NCI-H1105 treated with DMSO at 0.1 percent for 48 hours (cell line): Measurements from ENCODE around the gene ANO1.
"Not testable (repeated sequence)": the region's sequence is repeated elsewhere in the genome, so short reads cannot be mapped to it uniquely, and the experiment has no call there.

Source experiments
- DNase-seq: peaks from one replicate; lab custom pipeline; 2025; lab: John Stamatoyannopoulos, UW

ANO1 gene

DNA sequence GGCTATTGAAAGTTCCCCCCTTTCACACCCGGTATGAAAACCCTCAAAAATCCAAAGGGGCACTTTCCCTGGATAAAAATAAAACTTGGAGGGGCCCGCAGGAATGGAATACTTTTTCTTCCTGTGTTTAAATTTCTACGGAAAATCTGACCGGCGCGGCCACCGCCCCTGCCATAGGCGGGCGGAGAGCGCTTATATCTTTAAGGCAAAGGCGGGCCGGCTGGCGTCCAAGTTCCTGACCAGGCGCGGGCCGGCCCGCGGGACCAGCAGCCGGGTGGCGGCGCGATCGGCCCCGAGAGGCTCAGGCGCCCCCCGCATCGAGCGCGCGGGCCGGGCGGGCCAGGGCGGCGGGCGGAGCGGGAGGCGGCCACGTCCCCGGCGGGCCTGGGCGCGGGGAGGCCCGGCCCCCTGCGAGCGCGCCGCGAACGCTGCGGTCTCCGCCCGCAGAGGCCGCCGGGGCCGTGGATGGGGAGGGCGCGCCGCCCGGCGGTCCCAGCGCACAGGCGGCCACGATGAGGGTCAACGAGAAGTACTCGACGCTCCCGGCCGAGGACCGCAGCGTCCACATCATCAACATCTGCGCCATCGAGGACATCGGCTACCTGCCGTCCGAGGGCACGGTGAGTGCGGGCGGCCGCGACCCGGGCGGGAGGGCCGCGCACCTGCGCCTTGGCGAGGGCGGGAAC, at the start of gene ANO1:
Gene ANO1, plus strand, starts transcription at position 223 of the 686 bp plus-strand sequence. Its CDS starts 290 bp downstream, at position 513.
- DNase-seq, result no peak

DNA sequence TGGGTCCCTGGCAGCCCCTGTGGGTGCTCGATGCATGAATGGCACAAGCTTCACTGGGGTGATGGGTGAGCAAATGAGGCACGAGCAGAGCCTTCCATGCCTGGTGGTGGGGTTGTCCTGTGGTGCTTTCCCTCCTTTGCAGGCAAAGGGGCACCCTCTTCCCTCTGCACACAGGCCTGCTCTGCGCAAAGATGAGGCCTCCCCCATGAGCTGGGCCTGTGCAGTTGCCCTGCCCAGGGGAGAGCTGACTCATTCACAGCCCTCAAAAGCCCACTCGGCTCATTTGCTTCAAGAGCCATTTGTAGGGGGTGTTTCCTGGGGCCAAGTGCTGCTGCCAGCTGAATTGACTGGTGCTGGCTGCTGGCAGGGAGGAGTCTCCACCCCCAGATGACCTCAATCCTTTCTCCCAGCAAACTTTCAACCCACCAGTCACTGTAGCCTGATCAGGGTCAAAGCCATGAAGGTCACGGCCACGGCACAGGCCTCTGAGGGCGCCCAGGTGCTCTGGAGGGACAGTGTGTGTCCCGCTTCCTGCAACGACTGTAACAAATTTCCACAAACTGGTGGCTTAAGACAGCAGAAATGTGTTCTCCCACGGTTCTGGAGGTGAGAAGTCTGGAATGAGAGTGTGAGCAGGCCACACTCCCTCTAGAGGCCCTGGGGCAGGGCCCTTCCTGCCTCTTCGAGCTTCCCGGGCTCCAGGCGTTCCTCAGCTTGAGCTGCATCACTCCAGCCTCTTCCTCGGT, 48.8 kb upstream of the ANO1 start:
- DNase-seq, result no peak

DNA sequence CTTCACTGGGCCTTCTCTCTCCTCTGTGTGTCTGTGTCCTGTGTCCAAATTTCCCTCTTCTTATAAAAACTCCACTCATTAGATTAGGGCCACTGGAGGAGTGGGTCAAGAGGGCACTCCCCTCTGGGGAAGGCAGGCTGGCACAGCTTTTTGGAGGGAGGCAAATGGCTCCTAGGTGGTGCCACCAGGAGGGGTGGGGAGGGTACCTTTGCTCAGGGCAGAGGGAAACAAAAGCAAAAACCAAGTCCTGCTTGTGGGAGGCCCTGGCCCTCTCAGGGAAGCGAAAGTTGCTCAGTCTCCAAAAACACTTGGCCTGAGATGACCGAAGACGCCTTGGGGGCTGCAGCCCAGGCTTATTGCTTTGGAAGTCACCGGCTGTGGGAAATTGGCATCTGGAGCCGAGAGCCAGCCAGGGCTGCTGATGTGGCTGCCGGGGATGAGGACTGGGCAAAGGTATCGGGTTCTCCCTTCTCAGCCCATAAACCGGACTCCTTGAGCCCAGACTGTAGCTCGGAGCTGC, 48.2 kb upstream of the ANO1 start:
- DNase-seq, result no peak

DNA sequence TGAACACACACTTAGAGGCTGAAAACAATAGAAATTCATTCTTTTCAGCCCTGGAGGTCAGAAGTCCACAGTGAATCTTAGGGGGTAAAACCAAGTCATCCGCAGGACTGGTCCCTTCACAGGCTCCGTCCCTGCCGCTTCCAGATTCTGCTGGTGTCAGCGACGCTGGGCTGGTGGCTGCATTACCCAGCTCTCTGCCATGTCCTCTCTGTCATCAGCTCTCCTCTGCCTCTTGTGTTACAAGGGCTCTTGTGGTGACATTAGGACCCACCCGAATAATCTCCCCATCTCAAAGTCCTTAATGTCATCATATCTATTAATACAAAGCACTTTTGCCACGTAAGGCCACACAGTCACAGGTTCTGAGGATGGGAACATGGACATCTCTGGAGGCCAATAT, 47.7 kb upstream of the ANO1 start:
- no peak for DNase-seq

DNA sequence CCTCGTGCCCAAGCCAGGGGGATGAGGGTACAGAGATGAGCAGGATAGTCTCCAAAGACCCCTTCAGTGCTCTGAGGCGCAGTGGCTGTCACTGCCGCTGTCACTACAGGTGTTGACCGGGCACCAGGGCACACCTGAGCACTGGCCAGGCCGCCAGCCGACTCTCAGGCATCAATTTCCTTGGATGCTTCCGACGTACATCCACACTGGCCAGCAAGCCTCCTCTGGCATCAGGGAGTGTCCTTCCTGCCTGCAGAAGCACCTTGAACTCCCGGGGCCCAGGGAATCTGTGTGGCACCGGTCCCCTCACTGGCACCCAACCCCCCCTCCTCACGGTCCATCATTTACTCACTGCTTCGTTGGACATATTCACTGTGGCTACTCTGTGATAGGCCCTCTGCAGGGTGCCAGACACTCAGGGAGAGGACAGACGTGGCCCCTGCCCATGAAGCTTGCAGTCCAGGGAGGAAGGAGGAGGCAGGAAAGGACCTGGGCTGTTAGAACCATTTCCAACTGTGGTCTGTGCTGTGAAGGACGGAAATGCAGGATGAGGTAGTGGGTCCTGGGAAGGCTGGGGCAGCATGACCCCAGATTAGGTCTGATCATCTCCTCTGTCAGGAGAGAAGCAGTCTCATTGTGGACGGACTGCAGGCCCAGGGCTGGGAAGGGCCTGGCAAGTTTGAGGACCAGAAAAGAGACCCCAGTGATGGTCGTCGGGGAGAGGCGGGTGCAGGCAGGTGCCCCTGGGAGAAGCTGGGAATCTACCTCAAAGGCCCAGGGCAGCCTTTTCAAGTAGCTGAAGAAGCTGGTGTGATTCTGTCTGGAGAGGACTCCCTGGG, 46.3 kb upstream of the ANO1 start:
- DNase-seq, result no peak

DNA sequence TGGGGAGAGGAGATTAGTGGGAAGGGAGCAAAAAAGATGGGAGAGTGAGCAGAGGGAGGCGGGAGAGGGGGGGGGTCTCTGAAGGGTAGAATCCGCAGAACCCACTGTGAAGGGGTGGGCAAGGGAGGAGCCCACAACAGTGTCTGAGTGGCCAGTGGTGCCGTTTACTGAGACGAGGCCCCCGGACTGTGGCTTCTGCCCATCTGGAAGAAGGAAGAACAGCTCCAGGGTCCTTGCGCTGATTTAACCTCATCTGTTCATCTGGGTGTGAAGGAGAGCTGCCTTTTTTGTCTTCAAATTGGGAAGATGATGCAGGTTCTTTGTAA, 45.7 kb upstream of the ANO1 start:
- no peak for DNase-seq

DNA sequence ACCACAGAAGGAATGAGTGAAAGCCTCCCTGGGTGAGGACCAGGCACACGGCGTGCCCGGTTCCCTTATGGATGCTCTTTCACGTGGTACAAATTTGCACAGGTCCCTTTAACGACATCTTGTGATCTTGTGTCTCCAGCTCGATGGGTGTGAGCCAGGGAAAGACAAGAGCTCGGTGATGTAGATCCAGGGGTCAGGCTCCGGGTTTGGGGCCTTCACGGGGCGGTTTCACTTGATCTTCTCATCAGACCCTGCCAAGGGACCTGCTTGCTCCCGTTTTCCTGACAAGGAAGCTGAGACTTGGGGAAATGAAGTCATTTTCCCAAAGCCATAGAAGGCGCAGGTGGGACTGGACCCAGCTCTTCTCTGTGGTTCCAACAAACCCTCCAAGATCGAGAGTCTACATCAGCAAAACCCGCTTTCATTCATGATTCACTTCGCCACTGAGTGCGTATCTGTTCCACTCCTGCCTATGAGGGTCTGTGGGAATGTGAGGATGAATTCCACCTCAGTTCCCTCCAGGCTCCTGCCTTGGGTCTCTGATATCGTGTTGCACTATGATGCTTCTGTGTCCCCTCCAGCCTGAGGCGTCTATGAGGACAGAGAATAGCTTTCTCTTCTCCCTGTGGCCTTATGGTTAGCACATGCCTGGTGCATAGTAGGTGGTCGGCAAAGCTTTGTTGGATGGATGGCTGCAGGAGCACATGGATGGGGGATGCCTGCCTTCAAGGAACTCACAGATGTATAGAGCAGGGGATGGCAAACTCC, 45.0 kb upstream of the ANO1 start:
- DNase-seq, result no peak

DNA sequence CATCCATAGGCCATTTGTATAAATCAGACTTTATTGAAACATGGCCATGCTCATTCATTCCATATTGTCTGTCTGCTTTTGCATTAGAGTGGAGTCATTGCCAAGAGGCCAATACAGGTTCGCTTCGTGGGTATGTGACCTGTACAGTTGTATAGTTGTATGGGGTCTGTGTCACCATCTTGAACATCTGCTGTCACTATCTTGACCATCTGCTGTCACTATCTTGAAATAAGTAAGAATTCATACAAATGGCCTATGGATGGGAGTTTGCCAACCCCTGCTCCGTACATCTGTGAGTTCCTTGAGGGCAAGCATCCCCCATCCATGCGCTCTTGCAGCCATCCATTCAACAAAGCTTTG, 44.4 kb upstream of the ANO1 start:
- DNase-seq, result no peak

DNA sequence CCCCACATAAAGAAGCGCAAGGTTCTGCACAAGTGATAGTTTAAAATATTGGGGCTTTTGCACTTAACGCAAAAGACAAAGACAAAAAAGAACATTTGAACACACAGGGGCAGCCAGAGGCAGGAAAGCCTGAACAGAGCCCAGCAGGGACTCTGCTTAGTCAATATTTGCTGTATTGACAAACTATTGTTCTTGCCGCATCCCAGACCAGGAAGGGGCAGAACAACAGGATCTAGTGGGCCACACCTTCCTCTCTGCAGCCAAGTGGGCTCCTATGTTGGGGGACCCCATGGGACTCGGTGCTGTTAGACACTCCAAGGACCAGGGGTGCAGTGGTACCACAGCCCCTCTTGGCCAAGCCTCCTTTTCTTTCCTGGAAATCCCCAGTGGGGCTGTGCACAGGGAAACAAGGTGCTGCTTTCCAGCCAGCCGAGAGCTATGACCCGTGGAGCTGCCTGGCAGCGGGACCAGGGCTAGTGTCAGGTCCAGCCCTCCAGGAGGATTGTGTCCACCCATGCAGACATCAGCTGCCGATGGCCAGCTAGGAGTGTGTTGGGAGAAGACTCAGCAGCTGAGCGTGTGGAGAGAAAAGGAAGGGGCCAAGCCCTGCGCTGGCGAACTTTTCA, 43.3 kb upstream of the ANO1 start:
- DNase-seq, result no peak

DNA sequence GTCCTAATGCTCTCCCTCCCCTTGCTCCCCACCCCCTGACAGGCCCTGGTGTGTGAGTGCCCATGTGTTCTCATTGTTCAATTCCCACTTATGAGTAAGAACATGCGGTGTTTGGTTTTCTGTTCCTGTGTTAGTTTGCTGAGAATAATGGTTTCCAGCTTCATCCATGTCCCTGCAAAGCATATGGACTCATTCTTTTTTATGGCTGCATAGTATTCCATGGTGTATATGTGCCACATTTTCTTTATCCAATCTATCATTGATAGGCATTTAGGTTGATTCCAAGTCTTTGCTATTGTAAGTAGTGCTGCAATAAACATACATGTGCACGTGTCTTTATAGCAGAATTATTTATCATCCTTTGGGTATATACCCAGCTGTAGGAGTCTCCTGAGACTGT, 42.5 kb upstream of the ANO1 start:
- not testable (repeated sequence) for DNase-seq

DNA sequence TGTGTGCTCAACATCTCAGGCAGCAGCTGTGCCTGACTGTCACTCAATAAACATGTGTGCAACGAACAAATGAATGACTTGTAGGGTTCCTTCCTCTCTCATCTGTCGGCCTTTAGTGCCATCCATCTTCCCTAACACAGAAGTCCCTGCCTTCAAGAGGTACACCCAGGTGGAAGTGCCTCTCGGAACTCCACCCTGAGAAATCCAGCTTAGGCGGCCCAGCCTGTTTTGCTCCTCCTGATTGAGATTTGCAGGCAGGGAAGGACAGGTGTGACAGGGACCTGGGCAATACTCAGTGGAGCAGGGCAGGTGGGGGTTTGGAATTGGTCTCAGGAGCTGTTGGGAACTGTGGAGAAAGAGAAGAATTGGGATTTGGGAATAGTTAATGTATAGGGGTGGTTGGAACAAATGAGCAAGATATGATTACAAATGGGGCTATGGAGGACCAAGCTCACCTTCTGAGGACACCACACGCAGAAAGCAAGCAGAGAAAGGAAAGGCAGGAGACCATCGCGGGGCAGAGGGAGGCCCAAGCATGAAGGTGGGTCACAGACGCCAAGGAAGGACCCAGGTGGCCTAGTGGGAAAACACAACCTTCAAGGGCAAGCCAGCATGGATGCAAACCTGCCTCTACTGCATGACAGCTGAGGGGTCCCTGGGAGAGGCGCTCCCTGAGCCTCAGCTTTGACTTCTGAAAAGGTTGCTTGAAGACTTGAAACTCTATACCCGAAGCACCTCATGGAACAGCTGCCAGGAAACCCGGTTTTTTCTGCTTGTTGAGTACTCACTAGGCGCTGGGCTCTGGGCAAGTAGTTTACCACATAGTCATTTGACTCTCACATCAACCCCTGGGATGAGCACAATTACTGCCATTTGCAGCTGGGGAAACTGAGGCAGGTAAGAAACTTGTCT, 40.9 kb upstream of the ANO1 start:
- DNase-seq, result no peak

DNA sequence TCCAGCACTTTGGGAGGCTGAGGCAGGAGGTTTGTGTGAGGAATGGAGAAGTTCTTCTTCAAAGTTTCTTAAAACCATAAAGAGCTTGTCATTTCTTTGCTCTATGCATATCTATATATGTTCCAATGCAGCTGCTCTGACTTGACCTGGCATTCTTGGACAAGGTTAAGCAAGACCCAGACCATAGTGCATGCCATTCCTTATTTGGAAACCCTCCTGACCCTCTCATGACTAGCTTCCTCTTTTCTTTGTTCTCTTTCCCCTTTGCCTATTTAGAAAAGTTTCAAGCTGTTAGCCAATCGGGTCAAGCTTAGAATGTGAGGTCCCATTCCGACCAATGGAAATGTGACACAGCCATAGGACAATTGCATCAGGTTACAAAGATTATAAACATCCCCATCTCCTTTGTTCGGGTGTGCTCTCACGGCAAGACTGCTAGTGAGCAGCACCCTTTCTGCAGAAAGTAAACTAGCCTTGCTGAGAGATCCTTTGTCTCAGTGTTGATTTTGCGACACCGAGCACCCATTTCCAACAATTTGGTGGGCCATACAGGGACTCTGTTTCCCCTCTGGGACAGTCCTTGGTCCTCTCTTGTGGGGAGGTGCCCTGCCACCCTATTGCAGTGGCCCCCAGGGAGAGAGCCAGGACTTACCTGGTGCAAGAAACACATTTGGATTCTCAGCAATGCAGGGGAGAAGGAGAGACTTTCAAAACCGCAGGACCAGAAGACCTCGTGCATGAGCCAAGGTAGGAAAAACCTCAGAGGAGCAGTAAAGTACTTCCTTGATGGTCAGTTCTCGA, 39.9 kb upstream of the ANO1 start:
- no peak for DNase-seq

DNA sequence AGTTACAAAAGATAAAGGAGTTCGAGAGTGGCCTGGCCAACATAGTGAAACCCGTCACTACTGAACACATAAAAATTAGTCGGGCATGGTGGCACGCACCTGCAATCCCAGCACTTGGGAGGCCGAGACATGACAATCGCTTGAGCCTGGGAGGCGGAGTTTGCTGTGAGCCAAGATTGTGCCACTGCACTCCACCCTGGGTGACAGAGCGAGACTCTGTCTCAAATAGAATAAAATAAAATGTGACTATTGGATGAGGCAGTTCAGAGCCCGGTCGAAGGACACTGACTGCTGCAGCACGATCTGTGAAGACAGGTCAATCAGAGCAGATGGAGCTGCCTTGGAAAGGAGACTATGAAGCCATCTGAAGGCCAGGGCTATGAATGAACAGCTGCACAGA, 37.7 kb upstream of the ANO1 start:
- no peak for DNase-seq

DNA sequence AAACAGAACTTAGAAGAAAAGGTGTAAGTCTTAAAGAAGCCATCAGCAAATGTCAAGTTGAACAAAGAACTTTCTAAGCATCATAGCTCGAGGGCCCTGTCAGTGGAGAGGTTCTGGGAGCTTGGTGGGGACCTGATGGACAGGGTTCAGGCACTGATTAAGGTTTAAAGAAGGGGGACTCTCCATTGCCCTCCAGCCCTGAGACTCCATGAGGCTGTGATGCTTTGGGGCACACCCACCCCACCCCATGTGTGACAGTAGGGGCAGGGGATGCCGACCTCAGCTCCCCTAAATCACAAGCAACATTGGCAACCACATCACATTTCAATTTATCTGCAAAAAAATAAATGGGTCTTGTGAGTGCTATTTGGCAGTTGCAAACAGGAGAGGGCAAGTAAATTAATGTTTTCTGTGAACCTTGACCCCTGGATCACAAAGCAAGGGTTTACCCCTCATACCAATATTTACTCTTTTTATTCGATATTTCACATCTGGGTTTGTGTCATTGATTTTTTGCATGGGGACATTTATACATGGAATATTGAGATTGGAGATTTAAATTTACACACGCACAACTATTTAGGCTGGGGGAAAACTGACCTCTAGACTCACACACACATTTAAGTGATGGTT, 37.1 kb upstream of the ANO1 start:
- DNase-seq, result no peak

DNA sequence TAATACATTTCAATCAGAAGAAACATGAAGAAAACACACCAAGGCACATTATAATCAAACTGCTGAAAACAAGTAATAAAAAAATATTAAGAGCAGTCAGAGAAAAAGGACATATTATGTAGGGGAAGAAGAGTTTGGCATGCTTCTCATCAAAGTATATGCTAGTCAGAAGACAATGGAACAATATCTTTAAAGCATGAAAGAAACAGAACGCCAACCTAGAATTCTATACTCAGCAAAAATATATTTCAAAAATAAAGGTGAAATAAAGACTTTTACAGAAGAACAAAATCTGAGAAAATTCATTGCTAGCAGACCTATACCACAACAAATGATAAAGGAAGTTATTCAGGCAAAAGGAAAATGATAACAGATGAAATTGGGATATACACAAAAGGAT, 34.6 kb upstream of the ANO1 start:
- no peak for DNase-seq

DNA sequence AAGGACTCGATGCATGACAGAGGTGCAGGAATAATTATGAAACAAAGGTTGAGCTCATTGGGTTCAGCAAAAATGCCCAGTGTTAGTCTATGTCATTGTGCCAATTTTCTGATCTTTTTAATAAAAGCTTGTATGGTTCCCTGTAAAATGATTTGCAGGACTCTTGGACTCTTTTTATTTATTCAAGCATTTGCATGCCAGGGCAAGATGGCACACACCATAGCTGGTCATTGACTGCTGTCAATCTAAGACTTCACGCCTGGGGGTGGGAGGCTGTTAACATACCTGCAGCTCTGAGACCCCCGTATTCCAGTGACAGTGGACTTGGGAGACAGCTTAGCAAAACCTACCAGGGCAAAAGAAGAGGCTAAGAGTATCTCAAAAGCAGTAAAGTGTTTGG, 32.0 kb upstream of the ANO1 start:
- no peak for DNase-seq

DNA sequence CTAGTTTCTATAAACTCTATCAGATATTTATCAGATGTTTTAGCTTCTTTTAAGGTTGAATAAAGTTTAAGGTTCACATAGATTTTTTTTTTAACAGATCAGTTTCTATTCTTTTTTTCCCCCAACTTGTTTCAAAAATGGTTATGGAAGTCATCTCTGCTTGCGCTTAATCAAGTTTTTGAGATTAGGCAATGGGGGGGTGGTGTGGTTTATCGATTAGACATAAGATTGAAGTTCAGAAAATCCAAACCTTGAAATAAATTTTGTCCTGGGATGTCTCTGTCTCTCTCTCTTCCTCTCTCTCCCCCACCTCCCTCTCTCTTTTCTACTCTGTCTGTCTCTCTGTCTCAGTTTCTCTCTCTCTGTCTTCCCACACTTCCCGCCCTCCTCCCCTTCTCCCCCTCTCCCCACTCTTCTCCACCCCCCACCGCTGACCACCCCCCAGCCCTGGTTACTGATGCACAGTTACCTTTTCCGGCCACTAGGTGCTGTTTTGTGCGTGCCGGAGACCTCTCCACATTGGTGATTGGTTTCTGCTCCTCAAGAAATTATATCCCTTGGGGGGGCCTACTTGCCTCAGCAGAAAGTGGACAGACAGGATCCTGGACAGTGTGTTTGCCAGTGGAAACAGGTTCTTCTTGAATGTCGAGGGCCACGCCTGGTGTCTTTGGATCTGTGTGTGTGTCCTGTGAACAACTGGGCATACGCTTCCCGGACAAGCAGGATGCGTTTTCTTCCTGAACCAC, 29.7 kb upstream of the ANO1 start:
- no peak for DNase-seq

DNA sequence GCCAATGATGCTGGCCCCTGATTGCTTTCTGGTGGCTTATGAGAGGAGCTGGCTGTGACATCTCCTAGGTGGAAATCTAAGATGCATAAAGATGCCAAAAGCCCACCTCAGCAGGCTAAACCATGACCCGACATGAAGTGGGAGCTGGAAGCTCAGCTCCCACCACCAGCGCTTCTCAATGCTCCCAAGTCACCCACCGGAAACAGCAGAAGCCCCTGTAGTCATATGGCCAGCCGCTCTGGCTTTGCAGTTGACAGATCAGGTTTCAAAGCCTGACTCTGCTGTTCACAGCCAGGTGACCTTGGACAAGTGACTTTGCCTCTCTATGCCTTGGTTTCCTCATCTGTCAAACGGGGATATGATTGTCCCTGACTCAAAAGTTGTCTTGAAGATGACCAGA, 29.1 kb upstream of the ANO1 start:
- DNase-seq, result no peak

DNA sequence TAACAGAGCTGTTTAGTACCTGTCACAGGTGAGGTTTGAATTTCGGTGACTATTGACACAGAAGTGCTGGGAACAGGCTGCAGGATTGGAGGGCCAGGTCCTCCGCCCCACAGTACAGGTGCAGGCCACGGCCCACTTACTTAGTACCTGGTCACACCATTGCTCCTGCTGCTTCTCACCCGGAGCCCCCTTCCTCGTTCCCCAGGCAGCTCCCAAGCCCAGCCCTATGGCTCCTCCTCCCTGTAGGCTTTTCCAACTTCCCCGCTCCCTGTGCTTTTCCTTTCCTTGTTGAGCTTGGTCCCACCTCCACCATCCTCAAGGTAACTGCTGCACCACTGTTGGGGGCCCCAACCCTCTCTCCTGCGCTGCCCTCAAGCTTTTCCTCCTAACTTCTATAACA, 27.9 kb upstream of the ANO1 start:
- no peak for DNase-seq
